ENCODE results near the gene MARS1. TPM values are rescaled to one million over a fixed set of nuclear protein-coding genes. Genes with fewer than 3 reads are reported as not detected.
A peak's percentile ranks its signal among the peaks of the same experiment; 100 is the strongest.
"Not testable (repeated sequence)": the region's sequence is repeated elsewhere in the genome, so short reads cannot be mapped to it uniquely, and the experiment has no call there.

MARS1 gene
- total RNA-seq, result 100 to 1,000 TPM; 283 to 384 TPM

DNA sequence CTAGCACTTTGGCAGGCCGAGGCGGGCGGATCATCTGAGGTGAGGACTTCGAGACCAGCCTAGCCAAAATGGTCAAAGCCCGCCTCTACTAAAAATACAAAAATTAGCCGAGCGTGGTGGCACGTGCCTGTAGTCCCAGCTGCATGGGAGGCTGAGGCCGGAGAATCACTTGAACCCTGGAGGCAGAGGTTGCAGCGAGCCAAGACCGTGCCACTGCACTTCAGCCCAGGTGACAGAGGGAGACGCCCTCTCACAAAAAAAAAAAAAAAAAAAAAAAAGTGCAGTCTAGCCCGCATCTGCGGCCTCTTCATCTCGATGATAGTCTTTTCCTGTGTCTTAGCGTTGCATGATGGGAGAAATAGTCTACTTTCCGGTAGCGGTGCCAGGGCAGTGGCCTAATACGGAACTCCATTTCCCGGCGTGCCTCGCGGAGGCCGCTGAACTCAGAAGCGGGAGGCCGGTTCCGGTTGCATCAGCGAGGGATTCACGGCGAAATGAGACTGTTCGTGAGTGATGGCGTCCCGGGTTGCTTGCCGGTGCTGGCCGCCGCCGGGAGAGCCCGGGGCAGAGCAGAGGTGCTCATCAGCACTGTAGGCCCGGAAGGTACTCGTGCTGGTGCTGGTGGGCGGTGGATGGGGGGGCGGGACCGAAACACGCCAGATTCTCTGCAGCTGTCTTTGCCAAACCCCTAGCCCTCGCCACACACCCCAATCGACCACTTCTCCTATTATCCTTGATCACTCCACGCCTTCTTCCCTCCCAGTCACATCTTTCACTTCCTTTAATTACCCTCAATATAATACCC, at the start of gene MARS1:
MARS1 (plus strand) TSS at position 472 of the 805 bp plus-strand sequence; CDS start at position 495, 23 bp downstream.
- CTCF ChIA-PET, result interaction anchor here (1.0 to 2.7 kb wide), 6 partner anchors 11 to 33 kb away, joined by 3 to 12 read pairs (median 4); partner anchors contain the start of genes DDIT3 and GLI1
- peak; percentile 97 for DNase-seq
- Mint-ChIP-seq H3K27ac (peak within 1 kb of the TSS; percentile 89), H3K27me3 (no peaks in the 10 kb centered on the region), H3K9me3 (ENCODE audit: low read depth) (no peaks in the 10 kb centered on the region), H3K4me1 (peaks cover 39% of the 10 kb centered on the region), H3K4me3 (peak within 1 kb of the TSS; percentile 93), H3K36me3 (peaks cover 35% of the 10 kb centered on the region)
- ATAC-seq, result peak; percentile 97

DNA sequence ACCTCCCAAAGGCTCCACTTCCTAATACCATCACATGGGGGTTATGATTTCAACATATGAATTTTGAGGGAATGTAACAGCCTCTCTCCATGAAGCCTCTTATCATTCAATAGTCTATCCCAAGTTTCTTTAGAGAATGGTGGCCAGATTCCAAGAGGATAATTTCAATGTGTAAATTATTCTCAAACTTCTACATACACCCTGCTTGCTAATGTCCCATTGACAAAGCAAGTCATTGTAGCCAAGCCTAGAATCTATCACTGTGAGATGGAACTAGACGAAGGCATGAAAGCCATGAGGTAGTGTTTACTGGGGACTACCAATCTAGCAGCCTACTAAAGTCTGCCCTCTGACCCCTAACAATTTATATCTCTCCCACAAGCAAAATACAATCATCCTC, 49.5 kb upstream of the MARS1 start:
- Mint-ChIP-seq H3K4me3 (no peak overlapping the region), H3K27me3 (peaks cover 7% of the 10 kb centered on the region), H3K4me1 (peaks cover 13% of the 10 kb centered on the region), H3K27ac (no peak overlapping the region), H3K36me3 (peaks cover 6% of the 10 kb centered on the region), H3K9me3 (ENCODE audit: low read depth) (peaks cover 6% of the 10 kb centered on the region)
- ATAC-seq (no peak), DNase-seq (no peak)
- CTCF ChIA-PET, result interaction anchor here (0.8 to 1.8 kb wide), 2 partner anchors 15 to 20 kb away, joined by 3 to 5 read pairs; no protein-coding TSS in a partner anchor

DNA sequence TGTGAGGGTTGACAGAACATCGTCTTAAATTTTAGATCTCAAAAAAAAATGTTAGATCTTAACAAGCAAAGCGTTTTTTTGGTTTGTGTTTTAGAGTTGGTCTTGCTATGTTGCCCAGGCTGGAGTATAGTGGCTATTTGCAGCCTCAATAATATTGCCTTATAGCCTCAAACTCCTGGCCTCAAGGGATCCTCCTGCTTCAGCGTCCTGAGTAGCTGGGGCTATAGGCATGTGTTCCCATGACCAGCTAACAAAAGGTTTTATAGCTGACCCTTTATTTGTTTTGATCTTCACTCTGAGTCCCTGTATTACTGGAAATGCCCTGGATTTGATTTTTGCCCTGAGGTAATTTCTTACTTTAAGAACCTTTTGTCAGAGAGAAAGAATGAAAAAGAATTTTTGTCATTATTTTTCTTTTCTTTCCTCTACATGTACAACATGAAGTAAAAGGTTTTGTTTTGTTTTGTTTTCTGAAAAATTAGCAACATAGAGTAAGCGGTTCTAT, 48.1 kb upstream of the MARS1 start:
- DNase-seq, result no peak
- Mint-ChIP-seq H3K9me3 (ENCODE audit: low read depth) (peaks cover 6% of the 10 kb centered on the region), H3K4me3 (no peak overlapping the region), H3K36me3 (peaks cover 6% of the 10 kb centered on the region), H3K27ac (no peak overlapping the region), H3K27me3 (peaks cover 7% of the 10 kb centered on the region), H3K4me1 (peaks cover 8% of the 10 kb centered on the region)
- no peak for ATAC-seq
- CTCF ChIA-PET, result interaction anchor here (0.6 to 1.6 kb wide), 4 partner anchors 10 to 226 kb away, joined by 3 to 7 read pairs (median 3); no protein-coding TSS in a partner anchor

DNA sequence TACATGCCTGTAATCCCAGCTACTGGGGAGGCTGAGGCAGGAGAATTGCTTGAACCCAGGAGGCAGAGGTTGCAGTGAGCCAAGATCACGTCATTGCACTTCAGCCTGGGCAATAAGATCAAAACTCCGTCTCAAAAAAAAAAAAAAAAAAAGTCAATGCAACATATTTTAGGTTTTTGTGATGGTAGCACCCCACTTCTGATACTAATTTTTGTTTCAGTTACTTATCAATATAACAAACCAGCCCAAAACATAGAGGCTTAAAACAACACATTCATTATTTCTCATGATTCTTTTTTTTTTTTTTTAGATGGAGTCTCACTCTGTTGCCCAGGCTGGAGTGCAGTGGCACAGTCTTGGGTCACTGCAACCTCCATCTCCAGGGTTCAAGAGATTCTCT, 46.5 kb upstream of the MARS1 start:
- ATAC-seq; H3K27ac Mint-ChIP-seq; DNase-seq; H3K4me1 Mint-ChIP-seq; H3K9me3 Mint-ChIP-seq (ENCODE audit: low read depth); H3K36me3 Mint-ChIP-seq; H3K4me3 Mint-ChIP-seq; H3K27me3 Mint-ChIP-seq: not testable (repeated sequence)
- CTCF ChIA-PET, result interaction anchor here (0.7 to 1.7 kb wide), 2 partner anchors 169 to 199 kb away, joined by 3 to 4 read pairs; no protein-coding TSS in a partner anchor

DNA sequence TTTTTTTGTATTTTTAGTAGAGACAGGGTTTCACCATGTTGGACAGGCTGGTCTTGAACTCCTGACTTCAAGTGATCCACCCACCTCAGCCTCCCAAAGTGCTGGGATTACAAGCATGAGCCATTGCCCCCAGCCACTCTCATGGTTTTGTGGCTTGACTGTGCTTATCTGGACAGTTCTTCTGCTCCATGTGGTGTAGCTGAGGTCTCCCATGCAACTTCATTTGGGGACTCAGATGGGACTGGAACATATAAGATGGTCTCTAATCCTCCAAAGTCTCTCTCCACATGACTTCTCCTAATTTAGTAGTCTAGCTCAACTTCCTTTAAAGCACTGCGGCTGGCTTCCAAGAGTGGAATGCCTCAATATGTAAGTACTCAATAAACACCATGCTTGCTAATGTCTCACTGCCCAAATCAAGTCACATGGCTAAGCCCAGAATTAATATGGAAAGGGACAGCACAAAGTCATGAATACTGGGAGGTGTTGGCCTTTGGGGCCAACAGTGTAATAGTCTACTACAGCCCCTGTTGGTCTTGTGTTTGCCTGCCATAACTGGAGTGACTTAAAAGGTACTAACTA, 45.9 kb upstream of the MARS1 start:
- no peak overlapping the region for H3K4me3 Mint-ChIP-seq
- peaks cover 2% of the 10 kb centered on the region for H3K4me1 Mint-ChIP-seq
- CTCF ChIA-PET, result interaction anchor here (1.3 to 1.7 kb wide), 2 partner anchors 11 to 199 kb away, joined by 3 to 4 read pairs; no protein-coding TSS in a partner anchor
- DNase-seq (no peak), ATAC-seq (no peak)
- H3K36me3 Mint-ChIP-seq, result peaks cover 6% of the 10 kb centered on the region
- no peak overlapping the region for H3K27ac Mint-ChIP-seq
- peaks cover 7% of the 10 kb centered on the region for H3K27me3 Mint-ChIP-seq
- H3K9me3 Mint-ChIP-seq (ENCODE audit: low read depth), result peaks cover 6% of the 10 kb centered on the region

DNA sequence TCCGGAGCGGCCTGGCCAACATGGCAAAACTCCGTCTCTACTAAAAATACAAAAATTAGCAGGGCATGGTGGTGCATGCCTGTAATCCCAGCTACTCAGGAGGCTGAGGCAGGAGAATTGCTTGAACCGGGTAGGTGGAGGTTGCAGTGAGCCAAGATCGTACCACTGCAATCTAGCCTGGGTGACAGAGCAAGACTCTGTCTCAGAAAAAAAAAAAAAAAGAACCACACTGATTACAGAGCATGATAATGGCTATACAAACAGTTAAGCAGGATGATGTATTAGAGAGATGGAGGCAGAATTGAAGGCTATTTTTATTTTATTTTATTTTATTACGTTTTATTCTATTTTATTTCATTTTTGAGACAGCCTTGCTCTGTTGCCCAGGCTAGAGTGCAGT, 43.5 kb upstream of the MARS1 start:
- not testable (repeated sequence) for H3K4me3 Mint-ChIP-seq; H3K9me3 Mint-ChIP-seq (ENCODE audit: low read depth); DNase-seq; H3K27me3 Mint-ChIP-seq; H3K36me3 Mint-ChIP-seq; ATAC-seq; H3K27ac Mint-ChIP-seq; H3K4me1 Mint-ChIP-seq
- CTCF ChIA-PET, result interaction anchor here (0.8 to 2.1 kb wide), 5 partner anchors 8 to 14 kb away, joined by 3 to 8 read pairs (median 5); partner anchors contain the start of genes INHBC and INHBE

DNA sequence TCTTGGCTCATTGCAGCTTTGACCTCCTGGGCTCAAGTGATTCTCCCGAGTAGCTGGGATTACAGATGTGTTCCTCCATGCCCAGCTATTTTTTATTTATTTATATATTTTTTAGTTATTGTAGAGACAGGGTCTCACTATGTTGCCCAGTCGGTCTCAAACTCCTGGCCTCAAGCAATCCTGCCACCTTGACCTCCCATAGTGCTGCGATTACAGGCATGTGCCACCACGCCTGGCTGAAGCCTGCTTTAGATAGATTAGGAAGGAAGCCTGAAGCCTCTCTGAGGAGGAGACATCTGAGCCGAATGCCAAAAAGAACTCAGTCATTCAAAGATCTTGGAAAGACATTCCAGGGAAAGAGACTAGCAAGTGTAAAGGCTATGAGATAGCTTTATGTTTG, 43.1 kb upstream of the MARS1 start:
- CTCF ChIA-PET, result interaction anchor here (0.8 to 2.5 kb wide), 7 partner anchors 8 to 143 kb away, joined by 3 to 12 read pairs (median 5); partner anchors contain the start of genes INHBC and INHBE
- peaks cover 2% of the 10 kb centered on the region for H3K4me1 Mint-ChIP-seq
- peaks cover 7% of the 10 kb centered on the region for H3K27me3 Mint-ChIP-seq
- ATAC-seq (no peak), DNase-seq (no peak)
- H3K36me3 Mint-ChIP-seq, result peaks cover 6% of the 10 kb centered on the region
- H3K9me3 Mint-ChIP-seq (ENCODE audit: low read depth), result peaks cover 6% of the 10 kb centered on the region
- no peak overlapping the region for H3K4me3 Mint-ChIP-seq
- no peak overlapping the region for H3K27ac Mint-ChIP-seq

DNA sequence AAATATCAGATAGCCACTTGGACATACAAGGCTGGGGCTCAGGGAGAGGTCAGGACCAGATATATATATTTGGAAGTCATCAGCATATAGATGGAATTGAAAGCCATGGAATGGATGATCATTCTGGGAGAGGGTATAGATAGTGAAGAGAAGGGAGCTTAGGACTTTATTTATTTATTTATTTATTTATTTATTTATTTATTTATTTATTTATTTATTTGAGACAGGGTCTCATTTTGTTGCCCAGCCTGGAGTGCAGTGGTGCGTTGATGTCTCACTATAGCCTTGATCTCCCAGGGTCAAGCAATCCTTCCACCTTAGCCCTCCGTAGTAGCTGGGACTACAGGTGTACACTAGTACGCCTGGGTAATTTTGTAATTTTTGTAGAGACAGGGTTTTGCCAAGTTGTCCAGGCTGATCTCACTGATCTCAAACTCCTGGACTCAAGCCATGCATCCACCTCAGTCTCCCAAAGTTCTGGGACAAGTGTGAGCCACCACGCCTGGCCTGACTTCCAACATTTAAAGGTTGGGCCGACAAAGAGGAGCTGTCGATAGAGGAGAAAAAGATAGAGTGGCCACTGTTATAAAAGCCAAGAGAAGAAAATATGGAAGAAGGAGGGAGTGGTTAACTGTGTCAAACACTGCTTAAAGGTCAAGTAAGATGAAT, 41.4 kb upstream of the MARS1 start:
- H3K9me3 Mint-ChIP-seq (ENCODE audit: low read depth), result peaks cover 3% of the 10 kb centered on the region
- peaks cover 2% of the 10 kb centered on the region for H3K4me1 Mint-ChIP-seq
- H3K27ac Mint-ChIP-seq, result no peak overlapping the region
- ATAC-seq (no peak), DNase-seq (no peak)
- CTCF ChIA-PET, result interaction anchor here (0.8 to 2.6 kb wide), 3 partner anchors 9 to 182 kb away, joined by 3 to 14 read pairs (median 12); partner anchors contain the start of gene INHBE
- no peak overlapping the region for H3K4me3 Mint-ChIP-seq
- H3K27me3 Mint-ChIP-seq, result no peaks in the 10 kb centered on the region
- peaks cover 3% of the 10 kb centered on the region for H3K36me3 Mint-ChIP-seq

DNA sequence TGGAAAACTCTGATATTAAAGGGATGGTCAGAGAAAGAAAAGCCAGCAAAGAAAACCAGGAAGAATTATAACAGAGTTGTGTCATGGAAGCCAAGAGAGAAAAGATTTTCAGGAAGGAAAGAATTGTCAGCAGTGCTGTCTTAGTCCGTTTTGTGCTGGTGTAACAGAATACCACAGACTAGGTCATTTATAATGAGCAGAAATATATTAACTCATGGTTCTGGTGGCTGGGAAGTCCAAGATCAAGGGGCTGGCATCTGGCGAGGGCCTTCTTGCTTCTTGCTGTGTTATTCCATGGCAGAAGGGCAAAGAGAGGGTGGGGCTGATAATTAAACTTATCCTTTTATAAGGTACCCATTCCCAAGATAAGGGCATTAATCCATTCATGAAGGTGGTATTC, 39.2 kb upstream of the MARS1 start:
- ATAC-seq (no peak), DNase-seq (no peak)
- H3K36me3 Mint-ChIP-seq, result no peaks in the 10 kb centered on the region
- H3K4me1 Mint-ChIP-seq, result peaks cover 8% of the 10 kb centered on the region
- no peak overlapping the region for H3K4me3 Mint-ChIP-seq
- H3K9me3 Mint-ChIP-seq (ENCODE audit: low read depth), result no peaks in the 10 kb centered on the region
- H3K27ac Mint-ChIP-seq, result no peak overlapping the region
- CTCF ChIA-PET, result interaction anchor here (1.1 to 1.9 kb wide), 3 partner anchors 10 to 141 kb away, joined by 3 to 9 read pairs (median 4); partner anchors contain the start of genes GLI1 and INHBC
- no peaks in the 10 kb centered on the region for H3K27me3 Mint-ChIP-seq

DNA sequence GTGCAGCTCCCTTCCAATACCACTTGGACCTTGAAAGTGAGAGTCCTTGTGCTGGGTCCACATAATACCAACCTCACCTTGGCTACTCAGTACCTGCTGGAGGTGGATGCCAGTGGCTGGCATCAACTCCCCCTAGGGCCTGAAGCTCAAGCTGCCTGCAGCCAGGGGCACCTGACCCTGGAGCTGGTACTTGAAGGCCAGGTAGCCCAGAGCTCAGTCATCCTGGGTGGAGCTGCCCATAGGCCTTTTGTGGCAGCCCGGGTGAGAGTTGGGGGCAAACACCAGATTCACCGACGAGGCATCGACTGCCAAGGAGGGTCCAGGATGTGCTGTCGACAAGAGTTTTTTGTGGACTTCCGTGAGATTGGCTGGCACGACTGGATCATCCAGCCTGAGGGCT, 38.5 kb upstream of the MARS1 start:
- no peak overlapping the region for H3K4me3 Mint-ChIP-seq
- H3K36me3 Mint-ChIP-seq, result no peaks in the 10 kb centered on the region
- no peaks in the 10 kb centered on the region for H3K27me3 Mint-ChIP-seq
- CTCF ChIA-PET, result interaction anchor here (0.6 to 5.1 kb wide), 5 partner anchors 9 to 184 kb away, joined by 3 to 27 read pairs (median 3); partner anchors contain the start of gene GLI1
- ATAC-seq (no peak), DNase-seq (no peak)
- no peaks in the 10 kb centered on the region for H3K9me3 Mint-ChIP-seq (ENCODE audit: low read depth)
- no peak overlapping the region for H3K27ac Mint-ChIP-seq
- H3K4me1 Mint-ChIP-seq, result peaks cover 8% of the 10 kb centered on the region

DNA sequence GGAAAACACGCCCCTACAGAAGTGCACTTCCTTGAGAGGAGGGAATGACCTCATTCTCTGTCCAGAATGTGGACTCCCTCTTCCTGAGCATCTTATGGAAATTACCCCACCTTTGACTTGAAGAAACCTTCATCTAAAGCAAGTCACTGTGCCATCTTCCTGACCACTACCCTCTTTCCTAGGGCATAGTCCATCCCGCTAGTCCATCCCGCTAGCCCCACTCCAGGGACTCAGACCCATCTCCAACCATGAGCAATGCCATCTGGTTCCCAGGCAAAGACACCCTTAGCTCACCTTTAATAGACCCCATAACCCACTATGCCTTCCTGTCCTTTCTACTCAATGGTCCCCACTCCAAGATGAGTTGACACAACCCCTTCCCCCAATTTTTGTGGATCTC, 37.8 kb upstream of the MARS1 start:
- Mint-ChIP-seq H3K4me3 (no peak overlapping the region), H3K4me1 (peaks cover 10% of the 10 kb centered on the region), H3K36me3 (no peaks in the 10 kb centered on the region), H3K27me3 (no peaks in the 10 kb centered on the region), H3K9me3 (ENCODE audit: low read depth) (no peaks in the 10 kb centered on the region), H3K27ac (no peak overlapping the region)
- DNase-seq, result no peak
- CTCF ChIA-PET, result interaction anchor here (0.9 to 15.0 kb wide), 7 partner anchors 9 to 324 kb away, joined by 3 to 144 read pairs (median 5); a partner anchor contains a TSS
- ATAC-seq, result no peak

DNA sequence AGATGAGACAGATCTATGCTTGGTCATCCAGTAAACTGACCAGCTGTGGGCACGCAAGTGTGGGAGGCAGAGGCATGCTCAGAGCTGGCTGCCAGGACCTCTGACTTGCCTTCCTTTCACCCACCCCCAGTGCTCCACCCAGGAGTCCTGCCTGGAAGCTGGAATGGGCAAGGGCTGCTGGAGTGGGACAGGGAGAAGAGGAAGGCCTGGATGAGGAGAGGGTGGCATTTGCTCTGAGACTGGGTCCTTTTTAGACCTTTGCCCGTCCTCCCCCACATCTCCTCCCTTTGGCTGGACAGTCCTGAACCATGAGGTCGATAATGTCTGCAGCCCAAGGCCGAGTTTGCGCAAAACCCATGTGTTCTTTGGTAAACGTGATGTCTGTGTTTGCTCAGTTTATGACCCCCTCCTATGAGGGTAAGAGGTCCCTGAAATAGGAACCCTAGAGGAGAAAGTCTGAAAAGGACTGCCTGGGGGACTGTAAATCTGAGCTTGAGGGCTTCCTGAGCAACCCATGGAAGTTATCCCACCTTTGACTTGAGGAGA, 36.6 kb upstream of the MARS1 start:
- Mint-ChIP-seq H3K27ac (no peak overlapping the region), H3K27me3 (no peaks in the 10 kb centered on the region), H3K9me3 (ENCODE audit: low read depth) (no peaks in the 10 kb centered on the region), H3K36me3 (no peaks in the 10 kb centered on the region), H3K4me1 (peaks cover 17% of the 10 kb centered on the region), H3K4me3 (no peak overlapping the region)
- CTCF ChIA-PET, result interaction anchor here (0.9 to 15.0 kb wide), 11 partner anchors 11 to 237 kb away, joined by 3 to 144 read pairs (median 17); a partner anchor contains a TSS
- no peak for DNase-seq
- no peak for ATAC-seq
